Fibroblast of lung (primary cell): ENCODE measurements around the gene PJA1. TPM values are rescaled to one million over a fixed set of nuclear protein-coding genes. Genes with fewer than 3 reads are reported as not detected.

Experiments
- DNase-seq, 2 donors: peaks; one replicate each; pipeline versions ENCODE4 v3.0.0 to v3.0.0-alpha.2; 2010; ENCODE audit warnings: low read depth in 2 of 2
- H2AFZ ChIP-seq: 2 replicates; pipeline ENCODE4 v1.5.1; 2012; ENCODE audit warnings: low read length, control low read depth, inconsistent platforms
- H3K27ac ChIP-seq: 2 replicates; pipeline ENCODE4 v1.5.1; 2011; ENCODE audit warnings: low read length, control low read depth; ENCODE audit not compliant: insufficient read depth
- H3K27me3 ChIP-seq: 2 replicates; pipeline ENCODE4 v1.5.1; 2011; ENCODE audit warnings: mild to moderate bottlenecking, low read length; ENCODE audit not compliant: control insufficient read depth, insufficient read depth
- H3K36me3 ChIP-seq: 2 replicates; pipeline ENCODE4 v1.5.1; 2011; ENCODE audit warnings: low read length; ENCODE audit not compliant: control insufficient read depth, insufficient read depth
- H3K4me1 ChIP-seq: 2 replicates; pipeline ENCODE4 v1.5.1; 2011; ENCODE audit warnings: low read length; ENCODE audit not compliant: control insufficient read depth, insufficient read depth; ENCODE audit errors: extremely low read depth
- H3K4me2 ChIP-seq: 2 replicates; pipeline ENCODE4 v1.5.1; 2011; ENCODE audit warnings: low read length, control low read depth; ENCODE audit not compliant: insufficient read depth; ENCODE audit errors: extremely low read depth
- H3K4me3 ChIP-seq, 4 experiments: fragments of 200-600 bp in 1 of 4; sonication (generic) in 1 of 4; replicated peaks in 1 of 4; 2 replicates each; pipeline ENCODE4 v1.5.1; 2011 to 2016; ENCODE audit warnings: low read length in 4 of 4, low read depth in 3 of 4, mild to moderate bottlenecking in 3 of 4, control low read depth in 2 of 4, inconsistent platforms in 1 of 4, mixed read lengths in 1 of 4; ENCODE audit not compliant: insufficient read depth in 1 of 4; ENCODE audit errors: control extremely low read depth in 1 of 4
- H3K79me2 ChIP-seq: 2 replicates; pipeline ENCODE4 v1.5.1; 2012; ENCODE audit warnings: mild to moderate bottlenecking, low read length, inconsistent platforms; ENCODE audit not compliant: control insufficient read depth, insufficient read depth
- H3K9ac ChIP-seq: 2 replicates; pipeline ENCODE4 v1.5.1; 2011; ENCODE audit warnings: mild to moderate bottlenecking, low read length, control low read depth; ENCODE audit not compliant: insufficient read depth
- H3K9me3 ChIP-seq: 2 replicates; pipeline ENCODE4 v1.5.1; 2012; ENCODE audit warnings: low read depth, low read length; ENCODE audit not compliant: control insufficient read depth, insufficient read depth
- H4K20me1 ChIP-seq: 2 replicates; pipeline ENCODE4 v1.5.1; 2011; ENCODE audit warnings: low read length; ENCODE audit not compliant: control insufficient read depth, insufficient read depth; ENCODE audit errors: extremely low read depth
- EZH2 ChIP-seq: IDR thresholded peaks from 2 replicates; pipeline ENCODE4 v1.5.1; 2012; ENCODE audit warnings: low read length, control low read depth, mild to moderate bottlenecking; ENCODE audit errors: missing control alignments
- polyA plus RNA-seq, 2 donors: library from polyadenylated mRNA; depleted of rRNA in 1 of 2; stranded (reverse) in 1 of 2; unstranded in 1 of 2; fragments of >200 nt; gene quantifications; 2 replicates each; pipeline ENCODE4 v1.2.1, GENCODE V29; 2011 to 2012; ENCODE audit warnings: missing spikeins in 1 of 2
- total RNA-seq: library from RNA; depleted of rRNA; stranded (reverse); fragments of >200 nt; gene quantifications from 2 replicates; pipeline ENCODE4 v1.2.1, GENCODE V29; 2014
- TF ChIP-seq, protein P1 (sequence below), 2 donors: IDR thresholded peaks in 1 of 2; conservative IDR thresholded peaks in 1 of 2; 1 replicate in 1 of 2; 2 replicates in 1 of 2; pipeline ENCODE4 v1.5.1; 2011 to 2012; ENCODE audit warnings: low read length in 2 of 2, control low read depth in 1 of 2, inconsistent platforms in 1 of 2, low read depth in 1 of 2, mild to moderate bottlenecking in 1 of 2

Gene PJA1
- total and polyA plus RNA-seq, 2 donors (not counting 1 experiment from before 2014, with no cell fraction given) = 24.7 to 28.2 TPM

DNA sequence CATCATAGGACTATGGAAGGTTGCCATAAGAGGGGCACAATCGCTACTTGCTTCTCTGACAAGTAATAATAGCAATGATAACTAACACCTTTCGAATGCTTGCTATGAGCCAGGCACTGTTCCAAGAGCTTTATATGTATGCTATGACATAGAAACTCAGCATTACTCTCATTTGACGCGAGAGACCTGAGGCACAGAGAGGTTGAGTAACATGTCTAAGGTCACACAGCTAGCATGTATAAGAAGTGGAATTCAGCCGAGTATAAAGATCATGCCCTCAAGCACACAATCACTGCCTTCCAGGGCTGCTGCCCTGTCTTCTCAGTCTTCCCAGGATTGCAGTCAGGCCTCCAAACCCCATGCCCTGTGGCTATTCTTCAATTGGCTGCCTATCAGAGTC is 19.5 kb downstream of the PJA1 start:
- Histone ChIP-seq H3K9ac (no peak overlapping the region), H3K4me1 (no peaks in the 10 kb centered on the region), H3K27me3 (no peaks in the 10 kb centered on the region), H3K4me2 (no peak overlapping the region), H3K4me3 (no peak overlapping the region), H2AFZ (no peak overlapping the region), H3K36me3 (no peaks in the 10 kb centered on the region), H3K79me2 (no peaks in the 10 kb centered on the region), H3K27ac (no peak overlapping the region), H4K20me1 (no peaks in the 10 kb centered on the region), H3K9me3 (no peaks in the 10 kb centered on the region)
- no peak for DNase-seq
- TF ChIP-seq, protein P1, sequence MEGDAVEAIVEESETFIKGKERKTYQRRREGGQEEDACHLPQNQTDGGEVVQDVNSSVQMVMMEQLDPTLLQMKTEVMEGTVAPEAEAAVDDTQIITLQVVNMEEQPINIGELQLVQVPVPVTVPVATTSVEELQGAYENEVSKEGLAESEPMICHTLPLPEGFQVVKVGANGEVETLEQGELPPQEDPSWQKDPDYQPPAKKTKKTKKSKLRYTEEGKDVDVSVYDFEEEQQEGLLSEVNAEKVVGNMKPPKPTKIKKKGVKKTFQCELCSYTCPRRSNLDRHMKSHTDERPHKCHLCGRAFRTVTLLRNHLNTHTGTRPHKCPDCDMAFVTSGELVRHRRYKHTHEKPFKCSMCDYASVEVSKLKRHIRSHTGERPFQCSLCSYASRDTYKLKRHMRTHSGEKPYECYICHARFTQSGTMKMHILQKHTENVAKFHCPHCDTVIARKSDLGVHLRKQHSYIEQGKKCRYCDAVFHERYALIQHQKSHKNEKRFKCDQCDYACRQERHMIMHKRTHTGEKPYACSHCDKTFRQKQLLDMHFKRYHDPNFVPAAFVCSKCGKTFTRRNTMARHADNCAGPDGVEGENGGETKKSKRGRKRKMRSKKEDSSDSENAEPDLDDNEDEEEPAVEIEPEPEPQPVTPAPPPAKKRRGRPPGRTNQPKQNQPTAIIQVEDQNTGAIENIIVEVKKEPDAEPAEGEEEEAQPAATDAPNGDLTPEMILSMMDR (conservative IDR thresholded peaks at IDR 0.05 in 1 of 2, IDR thresholded peaks at IDR 0.05 in 1 of 2; ENCODE audit: low read depth in 1 of 2, low read length in 2 of 2) = no peak
- TF ChIP-seq EZH2 = no peak

DNA sequence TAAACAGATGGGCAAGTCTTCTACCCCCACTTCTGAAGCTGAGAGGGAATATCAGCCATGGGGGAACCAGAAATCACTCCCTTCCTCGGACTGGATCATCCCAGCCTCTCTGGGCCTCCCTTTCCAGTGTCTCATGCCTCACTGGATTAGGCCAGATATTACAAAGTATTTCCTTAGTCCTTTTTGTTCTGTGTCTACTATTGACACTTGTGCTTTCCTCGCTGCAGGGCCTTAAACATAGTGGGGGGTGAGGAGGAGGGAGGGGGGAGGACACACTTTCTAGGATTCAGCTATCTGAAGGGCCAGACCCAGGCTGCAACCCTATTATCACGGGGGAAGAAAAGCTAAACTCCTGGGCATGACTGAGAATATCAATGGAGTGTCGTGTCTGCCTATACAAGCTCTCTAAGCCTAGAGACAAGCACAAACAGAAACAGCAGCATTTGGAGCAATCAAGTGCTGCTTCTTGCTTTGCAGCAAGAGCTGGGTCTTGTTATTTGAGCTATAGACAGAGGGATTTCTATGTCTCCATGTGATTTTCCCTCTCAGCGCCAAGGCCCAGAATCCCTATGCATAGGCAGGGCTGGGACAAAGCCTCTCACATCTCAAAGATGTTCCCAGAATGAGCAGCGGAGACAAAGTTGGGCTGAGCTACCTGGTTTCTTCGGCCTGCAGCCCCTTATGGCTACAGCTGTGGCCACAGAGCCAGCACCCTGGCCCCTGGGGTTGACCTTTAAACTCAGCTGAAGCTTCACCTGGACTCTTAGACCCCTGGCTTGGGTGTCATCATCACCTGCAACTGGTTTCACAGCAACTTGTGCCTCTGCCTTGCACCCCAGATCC is 20.2 kb downstream of the PJA1 start:
- H3K36me3 ChIP-seq = no peaks in the 10 kb centered on the region
- DNase-seq = no peak
- TF ChIP-seq EZH2 = no peak
- TF ChIP-seq, protein P1 (conservative IDR thresholded peaks at IDR 0.05 in 1 of 2, IDR thresholded peaks at IDR 0.05 in 1 of 2; ENCODE audit: low read depth in 1 of 2, low read length in 2 of 2) = no peak
- H3K4me1 ChIP-seq = no peaks in the 10 kb centered on the region
- H3K27me3 ChIP-seq = no peaks in the 10 kb centered on the region
- no peaks in the 10 kb centered on the region for H3K79me2 ChIP-seq
- no peak overlapping the region for H3K27ac ChIP-seq
- H3K4me3 ChIP-seq = no peak overlapping the region
- no peak overlapping the region for H3K4me2 ChIP-seq
- no peaks in the 10 kb centered on the region for H3K9me3 ChIP-seq
- H3K9ac ChIP-seq = no peak overlapping the region
- no peaks in the 10 kb centered on the region for H4K20me1 ChIP-seq
- no peak overlapping the region for H2AFZ ChIP-seq

DNA sequence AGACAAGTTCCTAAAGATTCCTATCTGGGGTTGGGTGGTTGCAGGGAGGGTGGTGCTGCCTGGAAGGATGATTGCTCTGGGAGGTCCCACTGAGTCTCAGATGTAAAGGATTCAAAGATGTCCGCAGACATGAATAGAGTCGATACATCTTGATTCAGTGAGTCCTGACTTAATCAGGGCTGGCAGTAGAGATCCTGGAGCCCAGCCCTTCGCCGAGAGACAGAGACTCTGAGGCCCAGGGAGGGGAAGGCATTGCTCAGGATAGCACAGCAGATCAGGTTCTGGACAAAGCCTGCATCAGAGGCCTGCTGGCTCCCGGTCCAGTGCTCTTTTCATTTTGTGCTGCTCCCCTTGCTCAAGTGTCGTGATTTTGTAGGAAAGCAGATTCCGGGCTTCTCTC is 21.7 kb downstream of the PJA1 start:
- Histone ChIP-seq H3K4me1 (no peaks in the 10 kb centered on the region), H3K27me3 (no peaks in the 10 kb centered on the region), H3K9me3 (no peaks in the 10 kb centered on the region), H3K4me3 (no peak overlapping the region), H3K4me2 (no peak overlapping the region), H3K9ac (no peak overlapping the region), H3K36me3 (no peaks in the 10 kb centered on the region), H3K27ac (no peak overlapping the region), H4K20me1 (no peaks in the 10 kb centered on the region), H3K79me2 (no peaks in the 10 kb centered on the region), H2AFZ (no peak overlapping the region)
- no peak for DNase-seq
- TF ChIP-seq EZH2 = no peak
- TF ChIP-seq, protein P1 (conservative IDR thresholded peaks at IDR 0.05 in 1 of 2, IDR thresholded peaks at IDR 0.05 in 1 of 2; ENCODE audit: low read depth in 1 of 2, low read length in 2 of 2) = no peak
